Measurements from ENCODE around the gene MED29. TPM values are rescaled to one million over a fixed set of nuclear protein-coding genes. Genes with fewer than 3 reads are reported as not detected.

Gene MED29
- total and polyA plus RNA-seq, 2 of the 13 experiments (the other 11 are each of a cell fraction or from before 2014, with no cell fraction given) = 14.0 to 19.7 TPM

DNA sequence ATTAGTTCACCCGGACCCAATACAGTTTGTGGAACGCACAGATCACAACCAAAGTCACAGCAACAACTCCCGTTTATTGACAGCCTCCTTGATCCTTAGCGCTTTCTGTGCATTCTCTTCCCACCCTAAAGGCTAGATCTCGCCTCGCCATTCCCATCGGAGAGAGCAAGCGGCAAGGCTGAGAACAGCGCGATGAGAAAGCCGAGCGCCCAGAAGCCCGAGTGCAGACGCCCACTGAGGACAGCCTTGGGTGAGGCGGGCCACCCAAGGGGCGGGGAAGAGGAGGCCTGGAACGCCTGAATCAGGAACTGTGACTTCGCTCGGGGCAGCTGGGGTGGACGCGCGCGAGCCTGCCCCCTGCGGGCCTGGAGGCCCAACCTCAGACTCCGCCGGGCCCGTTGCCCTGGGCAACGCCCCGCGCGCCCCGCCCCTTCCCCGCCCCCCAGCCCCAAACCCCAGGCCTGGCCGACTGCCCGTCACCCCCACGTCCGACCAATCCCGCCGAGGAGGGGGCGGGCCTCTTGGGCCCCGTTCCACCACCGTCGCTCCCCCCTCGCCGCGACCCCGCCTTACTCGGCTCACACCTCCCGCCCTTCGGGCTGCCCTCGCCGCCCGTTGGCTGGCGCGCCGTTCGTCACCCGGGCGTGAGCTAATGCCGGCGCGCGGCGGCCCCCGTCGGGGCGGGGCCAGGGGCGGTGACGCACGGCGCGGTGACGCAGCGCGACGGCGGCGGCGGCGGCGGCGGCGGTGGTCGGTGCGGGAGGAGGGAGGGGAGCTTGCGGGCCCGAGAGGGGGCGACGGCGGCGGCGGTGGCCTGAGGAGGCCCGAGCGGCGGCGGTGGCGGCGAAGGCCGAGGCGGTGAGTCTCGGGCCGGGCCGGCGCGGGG is 49.2 kb upstream of the MED29 start, which contains the start of gene SAMD4B (continued):
- TF ChIP-seq, protein P1, sequence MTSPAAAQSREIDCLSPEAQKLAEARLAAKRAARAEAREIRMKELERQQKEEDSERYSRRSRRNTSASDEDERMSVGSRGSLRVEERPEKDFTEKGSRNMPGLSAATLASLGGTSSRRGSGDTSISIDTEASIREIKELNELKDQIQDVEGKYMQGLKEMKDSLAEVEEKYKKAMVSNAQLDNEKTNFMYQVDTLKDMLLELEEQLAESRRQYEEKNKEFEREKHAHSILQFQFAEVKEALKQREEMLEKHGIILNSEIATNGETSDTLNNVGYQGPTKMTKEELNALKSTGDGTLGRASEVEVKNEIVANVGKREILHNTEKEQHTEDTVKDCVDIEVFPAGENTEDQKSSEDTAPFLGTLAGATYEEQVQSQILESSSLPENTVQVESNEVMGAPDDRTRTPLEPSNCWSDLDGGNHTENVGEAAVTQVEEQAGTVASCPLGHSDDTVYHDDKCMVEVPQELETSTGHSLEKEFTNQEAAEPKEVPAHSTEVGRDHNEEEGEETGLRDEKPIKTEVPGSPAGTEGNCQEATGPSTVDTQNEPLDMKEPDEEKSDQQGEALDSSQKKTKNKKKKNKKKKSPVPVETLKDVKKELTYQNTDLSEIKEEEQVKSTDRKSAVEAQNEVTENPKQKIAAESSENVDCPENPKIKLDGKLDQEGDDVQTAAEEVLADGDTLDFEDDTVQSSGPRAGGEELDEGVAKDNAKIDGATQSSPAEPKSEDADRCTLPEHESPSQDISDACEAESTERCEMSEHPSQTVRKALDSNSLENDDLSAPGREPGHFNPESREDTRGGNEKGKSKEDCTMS (CRISPR knock-in tag; conservative IDR thresholded peaks at IDR 0.05) = no peak
- TF ChIP-seq, protein P2, sequence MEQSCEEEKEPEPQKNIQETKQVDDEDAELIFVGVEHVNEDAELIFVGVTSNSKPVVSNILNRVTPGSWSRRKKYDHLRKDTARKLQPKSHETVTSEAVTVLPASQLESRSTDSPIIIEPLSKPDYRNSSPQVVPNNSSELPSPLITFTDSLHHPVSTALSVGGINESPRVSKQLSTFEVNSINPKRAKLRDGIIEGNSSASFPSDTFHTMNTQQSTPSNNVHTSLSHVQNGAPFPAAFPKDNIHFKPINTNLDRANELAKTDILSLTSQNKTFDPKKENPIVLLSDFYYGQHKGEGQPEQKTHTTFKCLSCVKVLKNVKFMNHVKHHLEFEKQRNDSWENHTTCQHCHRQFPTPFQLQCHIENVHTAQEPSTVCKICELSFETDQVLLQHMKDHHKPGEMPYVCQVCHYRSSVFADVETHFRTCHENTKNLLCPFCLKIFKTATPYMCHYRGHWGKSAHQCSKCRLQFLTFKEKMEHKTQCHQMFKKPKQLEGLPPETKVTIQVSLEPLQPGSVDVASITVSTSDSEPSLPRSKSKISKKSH (CRISPR knock-in tag; IDR thresholded peaks at IDR 0.05; ENCODE audit: borderline replicate concordance) = no peak
- TF ChIP-seq ZSCAN9 (CRISPR knock-in tag; IDR thresholded peaks at IDR 0.05; ENCODE audit: borderline replicate concordance) = peak; percentile 80; the same call in 1 of the 2 replicates
- no peak for TF ChIP-seq ZNF468 (CRISPR knock-in tag; IDR thresholded peaks at IDR 0.05)
- TF ChIP-seq ZKSCAN1 (IDR thresholded peaks at IDR 0.05; ENCODE audit: low read length) = no peak
- TF ChIP-seq CHD2 (IDR thresholded peaks at IDR 0.05; ENCODE audit: low read depth, low read length) = peak; percentile 12; the same call in 1 of the 2 replicates
- TF ChIP-seq SMAD9 (CRISPR knock-in tag; IDR thresholded peaks at IDR 0.05) = no peak
- TF ChIP-seq, protein P3, sequence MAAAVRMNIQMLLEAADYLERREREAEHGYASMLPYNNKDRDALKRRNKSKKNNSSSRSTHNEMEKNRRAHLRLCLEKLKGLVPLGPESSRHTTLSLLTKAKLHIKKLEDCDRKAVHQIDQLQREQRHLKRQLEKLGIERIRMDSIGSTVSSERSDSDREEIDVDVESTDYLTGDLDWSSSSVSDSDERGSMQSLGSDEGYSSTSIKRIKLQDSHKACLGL (CRISPR knock-in tag; IDR thresholded peaks at IDR 0.05) = peak; percentile 69; the same call in 1 of the 2 replicates
- TF ChIP-seq U2AF2 (IDR thresholded peaks at IDR 0.05; ENCODE audit: low read depth, low read length) = no peak
- no peak for TF ChIP-seq ZFAT (CRISPR knock-in tag; conservative IDR thresholded peaks at IDR 0.05)
- TF ChIP-seq, protein P4, sequence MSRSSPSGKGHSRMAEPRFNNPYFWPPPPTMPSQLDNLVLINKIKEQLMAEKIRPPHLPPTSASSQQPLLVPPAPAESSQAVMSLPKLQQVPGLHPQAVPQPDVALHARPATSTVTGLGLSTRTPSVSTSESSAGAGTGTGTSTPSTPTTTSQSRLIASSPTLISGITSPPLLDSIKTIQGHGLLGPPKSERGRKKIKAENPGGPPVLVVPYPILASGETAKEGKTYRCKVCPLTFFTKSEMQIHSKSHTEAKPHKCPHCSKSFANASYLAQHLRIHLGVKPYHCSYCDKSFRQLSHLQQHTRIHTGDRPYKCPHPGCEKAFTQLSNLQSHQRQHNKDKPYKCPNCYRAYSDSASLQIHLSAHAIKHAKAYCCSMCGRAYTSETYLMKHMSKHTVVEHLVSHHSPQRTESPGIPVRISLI (CRISPR knock-in tag; IDR thresholded peaks at IDR 0.05; ENCODE audit: borderline replicate concordance) = peak; percentile 52; the same call in 1 of the 2 replicates
- TF ChIP-seq JUN (CRISPR knock-in tag; IDR thresholded peaks at IDR 0.05) = no peak
- TF ChIP-seq, protein P5, sequence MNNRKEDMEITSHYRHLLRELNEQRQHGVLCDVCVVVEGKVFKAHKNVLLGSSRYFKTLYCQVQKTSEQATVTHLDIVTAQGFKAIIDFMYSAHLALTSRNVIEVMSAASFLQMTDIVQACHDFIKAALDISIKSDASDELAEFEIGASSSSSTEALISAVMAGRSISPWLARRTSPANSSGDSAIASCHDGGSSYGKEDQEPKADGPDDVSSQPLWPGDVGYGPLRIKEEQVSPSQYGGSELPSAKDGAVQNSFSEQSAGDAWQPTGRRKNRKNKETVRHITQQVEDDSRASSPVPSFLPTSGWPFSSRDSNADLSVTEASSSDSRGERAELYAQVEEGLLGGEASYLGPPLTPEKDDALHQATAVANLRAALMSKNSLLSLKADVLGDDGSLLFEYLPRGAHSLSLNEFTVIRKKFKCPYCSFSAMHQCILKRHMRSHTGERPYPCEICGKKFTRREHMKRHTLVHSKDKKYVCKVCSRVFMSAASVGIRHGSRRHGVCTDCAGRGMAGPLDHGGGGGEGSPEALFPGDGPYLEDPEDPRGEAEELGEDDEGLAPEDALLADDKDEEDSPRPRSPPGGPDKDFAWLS (CRISPR knock-in tag; IDR thresholded peaks at IDR 0.05; ENCODE audit: borderline replicate concordance) = no peak
- no peak for TF ChIP-seq FIP1L1 (IDR thresholded peaks at IDR 0.05; ENCODE audit: borderline replicate concordance, insufficient read depth, low read depth, low read length)
- TF ChIP-seq CCDC6 (CRISPR knock-in tag; IDR thresholded peaks at IDR 0.05) = no peak
- TF ChIP-seq HMG20A (CRISPR knock-in tag; IDR thresholded peaks at IDR 0.05; ENCODE audit: borderline replicate concordance) = 0 out of 2 replicates have a peak, but pooled peaks have one; percentile 13
- no peak for TF ChIP-seq HDAC6 (IDR thresholded peaks at IDR 0.05; ENCODE audit: low read depth, low read length)

Data from HepG2 (cell line).